ENCODE data around the gene ZC3H12A.

Gene ZC3H12A

DNA sequence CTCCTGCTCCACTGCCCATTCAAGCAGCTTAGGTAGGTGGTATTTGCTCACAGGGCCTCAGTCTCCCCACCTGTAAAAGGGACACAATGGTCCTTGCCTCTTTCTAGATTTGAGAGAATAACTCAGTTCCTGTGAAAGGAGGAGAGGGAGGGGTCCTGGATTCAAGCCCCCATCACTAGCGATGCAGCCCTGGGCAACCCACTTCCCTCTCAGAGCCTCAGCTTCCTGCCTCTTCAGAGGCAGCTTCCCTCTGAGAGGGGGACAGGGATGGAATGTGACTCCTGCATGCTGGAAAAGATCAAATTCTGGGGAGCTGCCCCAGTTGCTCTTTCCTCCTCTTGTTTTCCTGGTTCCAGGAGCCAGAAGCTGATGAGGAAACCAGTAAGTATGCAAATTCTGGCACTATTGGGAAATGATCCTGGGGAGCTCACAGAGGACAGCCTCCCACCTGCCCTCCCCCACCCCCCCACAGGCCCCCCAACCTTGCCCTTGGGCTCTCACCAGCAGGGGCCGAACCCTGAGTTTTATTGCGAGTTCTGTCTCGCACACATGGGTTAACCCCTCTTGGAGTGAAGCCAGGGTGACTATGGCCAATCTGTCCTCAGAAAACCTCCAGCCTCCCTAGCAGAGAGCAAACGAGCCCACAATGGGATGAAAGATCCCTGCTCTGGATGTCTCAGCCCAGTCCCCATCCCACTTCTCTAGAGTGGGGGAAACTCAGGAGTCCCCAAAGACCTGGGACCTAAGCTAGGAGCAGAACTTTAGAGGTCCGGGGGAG lies 11.7 kb downstream of the ZC3H12A start:
- no peak for DNase-seq (ENCODE audit: low read depth)
- TF ChIP-seq, protein P1, sequence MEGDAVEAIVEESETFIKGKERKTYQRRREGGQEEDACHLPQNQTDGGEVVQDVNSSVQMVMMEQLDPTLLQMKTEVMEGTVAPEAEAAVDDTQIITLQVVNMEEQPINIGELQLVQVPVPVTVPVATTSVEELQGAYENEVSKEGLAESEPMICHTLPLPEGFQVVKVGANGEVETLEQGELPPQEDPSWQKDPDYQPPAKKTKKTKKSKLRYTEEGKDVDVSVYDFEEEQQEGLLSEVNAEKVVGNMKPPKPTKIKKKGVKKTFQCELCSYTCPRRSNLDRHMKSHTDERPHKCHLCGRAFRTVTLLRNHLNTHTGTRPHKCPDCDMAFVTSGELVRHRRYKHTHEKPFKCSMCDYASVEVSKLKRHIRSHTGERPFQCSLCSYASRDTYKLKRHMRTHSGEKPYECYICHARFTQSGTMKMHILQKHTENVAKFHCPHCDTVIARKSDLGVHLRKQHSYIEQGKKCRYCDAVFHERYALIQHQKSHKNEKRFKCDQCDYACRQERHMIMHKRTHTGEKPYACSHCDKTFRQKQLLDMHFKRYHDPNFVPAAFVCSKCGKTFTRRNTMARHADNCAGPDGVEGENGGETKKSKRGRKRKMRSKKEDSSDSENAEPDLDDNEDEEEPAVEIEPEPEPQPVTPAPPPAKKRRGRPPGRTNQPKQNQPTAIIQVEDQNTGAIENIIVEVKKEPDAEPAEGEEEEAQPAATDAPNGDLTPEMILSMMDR (conservative IDR thresholded peaks at IDR 0.05; ENCODE audit: low read depth, low read length) = no peak
- H3K4me3 ChIP-seq (ENCODE audit: low read depth, low read length) = no peak overlapping the region

DNA sequence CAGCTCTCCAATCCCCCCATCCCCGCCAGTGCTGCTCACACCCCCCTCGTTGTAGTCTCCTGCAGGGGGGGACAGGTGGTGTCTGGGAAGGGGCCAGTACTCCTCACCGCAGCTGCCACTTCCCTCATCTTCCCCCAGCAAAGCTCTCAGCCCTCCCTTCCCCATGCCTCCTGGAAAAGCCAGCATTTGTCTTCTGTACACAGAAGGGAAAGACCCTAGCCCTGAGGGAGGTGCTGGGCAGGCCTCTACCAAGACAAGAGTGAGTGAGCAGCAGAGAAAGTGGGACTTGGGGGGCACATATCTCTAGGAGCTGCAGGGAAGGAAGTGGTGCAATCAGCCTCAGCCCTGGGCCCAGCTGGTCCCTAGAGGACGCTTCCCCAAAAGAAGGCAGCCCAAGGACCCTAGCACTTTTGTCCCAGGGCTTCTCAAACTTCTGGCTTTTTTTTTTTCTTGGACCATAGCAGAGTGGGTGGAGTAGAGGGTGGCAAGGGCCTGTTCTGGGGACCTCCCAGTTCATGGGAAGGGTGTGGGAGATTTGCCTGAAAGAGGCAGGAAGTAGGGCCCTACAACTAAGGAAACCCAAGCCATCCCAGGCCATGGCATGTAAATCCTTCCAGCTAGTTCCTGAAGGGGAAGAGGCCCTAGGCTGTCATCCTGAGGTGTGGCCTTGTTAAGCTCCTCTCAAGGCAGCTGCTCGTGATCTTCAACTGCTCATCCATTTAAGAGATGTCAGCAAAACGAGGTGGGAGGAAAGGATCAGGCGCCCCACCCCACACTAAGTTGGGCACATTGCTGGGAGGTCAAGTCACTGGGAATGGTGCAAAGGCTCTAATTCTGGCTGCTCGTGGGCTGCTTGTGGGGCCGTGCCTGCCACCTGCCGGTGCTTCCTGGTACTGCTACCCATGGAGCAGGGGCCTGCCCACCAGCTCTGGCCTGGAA lies 12.6 kb downstream of the ZC3H12A start:
- TF ChIP-seq, protein P1 (conservative IDR thresholded peaks at IDR 0.05; ENCODE audit: low read depth, low read length) = peak; percentile 99
- DNase-seq (ENCODE audit: low read depth) = peak; percentile 77
- no peak overlapping the region for H3K4me3 ChIP-seq (ENCODE audit: low read depth, low read length)

DNA sequence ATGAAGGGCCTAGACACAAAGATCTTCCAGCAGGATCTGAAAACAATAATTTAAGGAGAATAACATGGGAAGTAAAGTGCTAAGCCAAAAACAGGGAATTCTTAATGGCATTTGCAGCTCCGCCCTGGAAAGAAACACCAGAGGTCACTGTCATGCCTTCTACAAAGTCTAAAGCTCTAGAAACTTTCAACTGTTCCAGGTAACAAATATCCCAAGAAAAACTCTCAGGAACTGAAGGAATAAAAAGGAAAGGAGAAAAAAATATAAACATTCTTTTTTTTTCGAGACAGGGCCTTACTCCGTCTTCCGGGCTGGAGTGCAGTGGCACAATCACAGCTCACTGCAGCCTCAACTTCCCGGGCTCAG lies 13.2 kb downstream of the ZC3H12A start:
- no peak for DNase-seq (ENCODE audit: low read depth)
- H3K4me3 ChIP-seq (ENCODE audit: low read depth, low read length) = no peak overlapping the region
- TF ChIP-seq, protein P1 (conservative IDR thresholded peaks at IDR 0.05; ENCODE audit: low read depth, low read length) = no peak

DNA sequence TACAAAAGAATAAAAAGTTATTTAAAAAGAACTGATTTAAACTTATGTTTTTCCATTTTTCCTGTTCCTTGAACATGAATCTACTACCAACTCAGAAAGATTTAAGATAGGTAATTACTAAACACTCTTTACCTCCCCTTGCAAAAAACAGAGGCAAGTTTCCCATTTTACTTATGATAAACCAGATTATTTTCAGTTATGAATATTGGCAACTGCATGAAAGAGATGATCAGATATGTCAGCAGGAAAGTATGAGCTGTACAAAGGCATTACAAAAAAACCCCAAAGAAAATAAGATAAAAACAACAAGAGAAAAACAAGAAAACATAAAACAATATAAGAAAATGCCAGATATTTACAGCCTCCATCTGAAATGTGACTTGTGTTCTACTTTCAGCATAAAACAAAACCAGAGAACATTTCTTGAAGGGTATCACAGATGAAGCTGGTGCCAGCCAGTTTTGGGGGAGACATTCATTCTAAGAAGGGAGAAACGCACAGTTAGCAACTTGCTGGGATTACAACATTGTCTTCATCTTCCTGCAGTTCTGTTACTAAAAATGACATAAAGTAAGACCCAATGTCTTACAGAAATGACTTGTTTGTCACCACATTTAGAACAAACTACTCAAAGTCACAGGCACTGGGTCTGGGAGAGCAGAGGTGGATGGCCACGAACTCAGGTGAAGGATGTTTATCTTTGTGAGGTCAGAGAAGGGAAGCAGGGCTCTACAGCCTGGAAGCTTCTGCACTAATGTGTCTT lies 19.1 kb downstream of the ZC3H12A start:
- DNase-seq (ENCODE audit: low read depth) = no peak
- TF ChIP-seq, protein P1 (conservative IDR thresholded peaks at IDR 0.05; ENCODE audit: low read depth, low read length) = no peak
- no peak overlapping the region for H3K4me3 ChIP-seq (ENCODE audit: low read depth, low read length)

DNA sequence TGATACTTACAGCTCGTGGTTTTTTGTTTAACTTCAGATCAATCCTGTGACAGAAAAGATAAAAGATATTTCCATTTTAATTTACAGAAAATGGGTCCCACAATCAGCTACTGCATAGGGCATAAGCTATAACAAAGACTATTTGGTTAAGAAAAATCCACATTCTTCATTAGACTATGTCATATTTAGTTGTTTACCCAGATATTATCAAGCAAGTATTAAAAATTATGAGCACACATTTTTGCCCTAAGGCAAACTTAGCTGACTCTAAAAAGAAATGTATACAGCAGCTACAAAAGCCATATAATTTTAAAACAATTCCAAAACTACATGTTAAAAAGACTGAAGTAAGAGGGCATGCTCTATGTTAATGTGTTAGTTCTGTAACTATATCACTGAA lies 21.5 kb downstream of the ZC3H12A start:
- H3K4me3 ChIP-seq (ENCODE audit: low read depth, low read length) = no peak overlapping the region
- TF ChIP-seq, protein P1 (conservative IDR thresholded peaks at IDR 0.05; ENCODE audit: low read depth, low read length) = no peak
- no peak for DNase-seq (ENCODE audit: low read depth)

DNA sequence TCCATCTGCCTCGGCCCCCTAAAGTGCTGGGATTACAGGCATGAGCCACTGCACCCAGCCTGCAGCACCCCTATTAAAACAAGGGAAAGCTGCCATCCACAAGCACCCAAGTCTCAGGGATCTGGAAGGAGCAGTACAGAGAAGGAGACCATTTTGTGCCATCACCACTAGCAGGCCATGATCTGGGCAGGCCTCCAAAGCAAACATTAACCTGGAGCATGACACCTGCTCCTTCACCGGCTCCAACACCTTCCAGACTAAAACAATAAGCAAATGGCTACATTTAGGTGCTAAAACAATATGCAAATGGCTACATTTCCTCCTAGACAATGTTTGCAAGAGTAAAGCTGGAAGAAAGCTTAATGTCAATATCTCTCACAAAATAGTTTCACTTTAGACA lies 23.5 kb downstream of the ZC3H12A start:
- TF ChIP-seq, protein P1 (conservative IDR thresholded peaks at IDR 0.05; ENCODE audit: low read depth, low read length) = no peak

More for the DNA sequence above, 23.5 kb downstream of the ZC3H12A start:
- H3K4me3 ChIP-seq (ENCODE audit: low read depth, low read length) = no peak overlapping the region
- no peak for DNase-seq (ENCODE audit: low read depth)

Data from choroid plexus epithelial cell (primary cell).